HepG2 (cell line): ENCODE measurements around the gene SOCS3. TPM values are rescaled to one million over a fixed set of nuclear protein-coding genes. Genes with fewer than 3 reads are reported as not detected.

ENCODE experiments used
- ATAC-seq: fragments of 200-7000 bp; cut with Tn5 transposase; 3 replicates; pipeline ENCODE4 v1.9.1; 2020; ENCODE audit warnings: mild to moderate bottlenecking, moderate library complexity
- BruUV-seq: library from RNA; stranded (reverse); fragments of 400-500 nt; replicated peaks from 2 replicates; lab custom pipeline; 2021; lab: Mats Ljungman, UMichigan
- CTCF ChIA-PET: fragments of 300-600 bp; formaldehyde crosslinking; extraction: SDS; loops from one replicate; lab custom pipeline; 2021; ENCODE audit warnings: low total read pairs, inconsistent platforms, low intra/inter-chr PET ratio; lab: Yijun Ruan, JAX
- POLR2A ChIA-PET: fragments of 350-600 bp; sonication (Branson Sonifier 250); formaldehyde crosslinking; loops from one replicate; lab custom pipeline; 2020; ENCODE audit warnings: antibody characterized with exemption, inconsistent platforms; lab: Yijun Ruan, JAX
- DNase-seq: peaks from one replicate; pipeline ENCODE4 v3.0.0-alpha.2; 2015; ENCODE audit warnings: low spot score
- FAIRE-seq: peaks from 3 replicates; lab custom pipeline; 2011; peaks lifted over from hg19 to GRCh38; lab: Jason Lieb, UNC
- H2AFZ ChIP-seq: one replicate; pipeline ENCODE4 v1.6.1; 2011; ENCODE audit warnings: low read length, inconsistent platforms
- H3K27ac ChIP-seq: fragments of 300-600 bp; 3 replicates; pipeline ENCODE4 v1.8.0; 2011; ENCODE audit warnings: mixed run types, mild to moderate bottlenecking, mixed read lengths, low read length, inconsistent platforms; ENCODE audit not compliant: insufficient read depth; ENCODE audit errors: extremely low read length
- H3K27me3 ChIP-seq, 2 experiments: fragments of 200-600 bp in 1 of 2; 2 replicates in 1 of 2; 3 replicates in 1 of 2; pipeline versions ENCODE4 v1.6.0 to v1.8.0; 2011; ENCODE audit warnings: low read length in 2 of 2, mild to moderate bottlenecking in 2 of 2, moderate library complexity in 2 of 2, inconsistent platforms in 1 of 2; ENCODE audit not compliant: insufficient read depth in 2 of 2, control insufficient read depth in 1 of 2
- H3K36me3 ChIP-seq, 2 experiments: fragments of 200-600 bp in 1 of 2; replicated peaks in 1 of 2; 2 replicates in 1 of 2; 3 replicates in 1 of 2; pipeline versions ENCODE4 v1.5.1 to v1.8.0; 2011; ENCODE audit warnings: low read length in 2 of 2, inconsistent platforms in 1 of 2; ENCODE audit not compliant: insufficient read depth in 2 of 2, control insufficient read depth in 1 of 2
- H3K4me1 ChIP-seq: 2 replicates; pipeline ENCODE4 v1.5.1; 2012; ENCODE audit warnings: low read length, inconsistent platforms; ENCODE audit not compliant: insufficient read depth
- H3K4me2 ChIP-seq: 2 replicates; pipeline ENCODE4 v1.6.0; 2011; ENCODE audit warnings: low read depth, low read length, inconsistent platforms
- H3K4me3 ChIP-seq, 3 experiments: fragments of 200-600 bp in 1 of 3; sonication (generic), shearing (Covaris generic) in 1 of 3; replicated peaks in 1 of 3; 2 replicates each; pipeline ENCODE4 v1.5.1; 2011 to 2016; ENCODE audit warnings: low read length in 3 of 3, inconsistent platforms in 2 of 3, low read depth in 2 of 3, mild to moderate bottlenecking in 2 of 3, control low read depth in 1 of 3, mixed read lengths in 1 of 3; ENCODE audit not compliant: insufficient read depth in 1 of 3
- H3K79me2 ChIP-seq: one replicate; pipeline ENCODE4 v1.6.1; 2011; ENCODE audit warnings: low read length, inconsistent platforms; ENCODE audit not compliant: insufficient read depth
- H3K9ac ChIP-seq: 2 replicates; pipeline ENCODE4 v1.6.0; 2011; ENCODE audit warnings: mild to moderate bottlenecking, low read depth, low read length, inconsistent platforms; ENCODE audit not compliant: insufficient read depth
- H3K9me3 ChIP-seq: 2 replicates; pipeline ENCODE4 v1.5.1; 2012; ENCODE audit warnings: mild to moderate bottlenecking, low read length
- H4K20me1 ChIP-seq: 2 replicates; pipeline ENCODE4 v1.6.0; 2011; ENCODE audit warnings: inconsistent platforms, mild to moderate bottlenecking, low read length, moderate library complexity; ENCODE audit not compliant: insufficient read depth
- CBX2 ChIP-seq, 2 experiments: fragments of 200-600 bp in 1 of 2; sonication (generic); formaldehyde crosslinking in 1 of 2; IDR thresholded peaks; 2 replicates each; pipeline versions ENCODE4 v1.7.0 to v1.8.1; 2018 to 2022; ENCODE audit warnings: low read depth in 2 of 2, low read length in 1 of 2, mild to moderate bottlenecking in 1 of 2, missing genetic modification reagents in 1 of 2
- CBX5 ChIP-seq: sonication (generic); formaldehyde crosslinking; IDR thresholded peaks from 2 replicates; pipeline ENCODE4 v1.4.0; 2020; ENCODE audit warnings: missing genetic modification reagents, borderline replicate concordance
- CEBPZ ChIP-seq: IDR thresholded peaks from 2 replicates; pipeline ENCODE4 v1.6.1; 2012; ENCODE audit warnings: low read length, improper control_type of control experiment
- DMTF1 ChIP-seq: sonication (generic); formaldehyde crosslinking; IDR thresholded peaks from 2 replicates; pipeline ENCODE4 v1.4.0; 2020; ENCODE audit warnings: mild to moderate bottlenecking, missing genetic modification reagents
- FOXM1 ChIP-seq: sonication (generic); formaldehyde crosslinking; IDR thresholded peaks from 2 replicates; pipeline ENCODE4 v1.5.0; 2020; ENCODE audit warnings: missing genetic modification reagents
- HIVEP1 ChIP-seq: sonication (generic); formaldehyde crosslinking; IDR thresholded peaks from 2 replicates; pipeline ENCODE4 v1.4.0; 2020; ENCODE audit warnings: mild to moderate bottlenecking, missing genetic modification reagents
- RBM39 ChIP-seq: fragments of 200-400 bp; formaldehyde crosslinking; IDR thresholded peaks from one replicate; pipeline ENCODE4 v1.6.1; 2018; ENCODE audit warnings: antibody characterized with exemption, mild to moderate bottlenecking, low read depth, low read length; ENCODE audit not compliant: poor library complexity, severe bottlenecking
- RELA ChIP-seq: sonication (generic); formaldehyde crosslinking; IDR thresholded peaks from 2 replicates; pipeline ENCODE4 v1.4.0; 2020; ENCODE audit warnings: missing genetic modification reagents
- SCMH1 ChIP-seq: sonication (generic); formaldehyde crosslinking; IDR thresholded peaks from 2 replicates; pipeline ENCODE4 v1.9.0; 2021; ENCODE audit warnings: missing genetic modification reagents, mild to moderate bottlenecking, borderline replicate concordance
- THAP7 ChIP-seq: sonication (generic); formaldehyde crosslinking; IDR thresholded peaks from 2 replicates; pipeline ENCODE4 v1.8.1; 2023; ENCODE audit warnings: mild to moderate bottlenecking, missing genetic modification reagents
- ZNF558 ChIP-seq: sonication (generic); formaldehyde crosslinking; IDR thresholded peaks from 2 replicates; pipeline ENCODE4 v1.9.0; 2022; ENCODE audit warnings: mild to moderate bottlenecking, missing genetic modification reagents, borderline replicate concordance
- ZNF772 ChIP-seq: sonication (generic); formaldehyde crosslinking; IDR thresholded peaks from 2 replicates; pipeline ENCODE4 v1.5.0; 2020; ENCODE audit warnings: mild to moderate bottlenecking, missing genetic modification reagents
- ZNF879 ChIP-seq: sonication (generic); formaldehyde crosslinking; IDR thresholded peaks from 2 replicates; pipeline ENCODE4 v1.8.1; 2023; ENCODE audit warnings: missing genetic modification reagents
- WGBS: methylation state at CpG from one replicate; pipeline ENCODE4 v1.1.6; 2017; ENCODE audit warnings: low lambda C conversion rate; 5-methylcytosine and 5-hydroxymethylcytosine counted together
- in situ Hi-C: cut with HindIII; loops from 2 replicates; pipeline ENCODE4 v1.10.0; 2017; ENCODE audit warnings: low pct_unique_long_range_greater_than_20kb; ENCODE audit not compliant: extremely low pct_ligation_motif_present
- intact Hi-C: fragments of 100-400 bp; cut with micrococcal nuclease; formaldehyde crosslinking; loops from one replicate; pipeline ENCODE4 v1.10.0; 2022; ENCODE audit not compliant: unreplicated experiment
- polyA plus RNA-seq, 8 experiments: library from polyadenylated mRNA; depleted of rRNA in 3 of 8; stranded (reverse) in 7 of 8; unstranded in 1 of 8; fragments of >200 nt; fragmentation: Illumina TruSeq in 4 of 8; extraction: Trizol in 4 of 8; gene quantifications; 2 replicates each; pipeline versions ENCODE4 v1.2.1 to v1.2.3, GENCODE V29; 2011 to 2016; ENCODE audit warnings: low read depth in 4 of 8, missing spikeins in 1 of 8, mixed read lengths in 1 of 8; ENCODE audit not compliant: insufficient read depth in 1 of 8
- total RNA-seq, 5 experiments: library from RNA; depleted of rRNA; stranded (reverse); fragments of >200 nt; fragmentation: Illumina TruSeq; extraction: Trizol; gene quantifications; 2 replicates each; pipeline ENCODE4 v1.2.3, GENCODE V29; 2016; ENCODE audit warnings: low read depth in 1 of 5

Gene SOCS3
- total and polyA plus RNA-seq, 2 of the 13 experiments (the other 11 are each of a cell fraction or from before 2014, with no cell fraction given): 0.77 to 2.4 TPM

- BruUV-seq: no TSS peak
- no peaks in the 10 kb centered on the region for H3K36me3 ChIP-seq
- no peaks in the 10 kb centered on the region for H3K9me3 ChIP-seq
- H3K9ac ChIP-seq: no peak overlapping the region
- no peaks in the 10 kb centered on the region for H3K79me2 ChIP-seq
- no peak overlapping the region for H2AFZ ChIP-seq
- in situ Hi-C loops: no loop called here
- no peak overlapping the region for H3K4me3 ChIP-seq
- FAIRE-seq: no peak
- H3K27me3 ChIP-seq: peaks cover 30 to 79% of the 10 kb centered on the region in 2 experiments
- no peak overlapping the region for H3K27ac ChIP-seq
- POLR2A ChIA-PET: interaction anchor here (0.7 to 0.9 kb wide), 2 partner anchors 13 to 30 kb away, joined by 3 read pairs; partner anchors contain the start of gene SOCS3
- DNase-seq: no peak
- CTCF ChIA-PET: no interaction called here
- H3K4me1 ChIP-seq: peaks cover 29% of the 10 kb centered on the region
- no peak for TF ChIP-seq RELA
- TF ChIP-seq ZNF772: no peak
- TF ChIP-seq ZNF879: no peak
- no peak for TF ChIP-seq HIVEP1 (CRISPR knock-in tag)
- TF ChIP-seq CBX5: no peak
- TF ChIP-seq RBM39: no peak
- no peak for TF ChIP-seq FOXM1
- TF ChIP-seq DMTF1 (CRISPR knock-in tag): no peak
- no peak for TF ChIP-seq SCMH1
- no peak for TF ChIP-seq CBX2 (IDR thresholded peaks at IDR 0.05; ENCODE audit: low read depth, low read length)
- TF ChIP-seq CBX2 (CRISPR knock-in tag; IDR thresholded peaks at IDR 0.05; ENCODE audit: low read depth): no peak
- TF ChIP-seq ZNF558 (CRISPR knock-in tag): no peak
- no peak for TF ChIP-seq CEBPZ
- no peak for TF ChIP-seq THAP7 (CRISPR knock-in tag)
- no peaks in the 10 kb centered on the region; the same call in 1 of the 2 replicates for H4K20me1 ChIP-seq
- 0% methylated on average over 2 of the region's 3 CpGs for WGBS
- intact Hi-C loops: no loop called here
- no peak overlapping the region for H3K4me2 ChIP-seq
- ATAC-seq: no peak
Measured at GRCh38 chr17:78347453-78347852, 12.4 kb downstream of the SOCS3 start.
